Measurements from ENCODE around the gene NTNG2.

NTNG2 gene

GRCh38 chr9:132238026-132238972 lies 76.4 kb downstream of the NTNG2 start:
- no peak for DNase-seq

DNA sequence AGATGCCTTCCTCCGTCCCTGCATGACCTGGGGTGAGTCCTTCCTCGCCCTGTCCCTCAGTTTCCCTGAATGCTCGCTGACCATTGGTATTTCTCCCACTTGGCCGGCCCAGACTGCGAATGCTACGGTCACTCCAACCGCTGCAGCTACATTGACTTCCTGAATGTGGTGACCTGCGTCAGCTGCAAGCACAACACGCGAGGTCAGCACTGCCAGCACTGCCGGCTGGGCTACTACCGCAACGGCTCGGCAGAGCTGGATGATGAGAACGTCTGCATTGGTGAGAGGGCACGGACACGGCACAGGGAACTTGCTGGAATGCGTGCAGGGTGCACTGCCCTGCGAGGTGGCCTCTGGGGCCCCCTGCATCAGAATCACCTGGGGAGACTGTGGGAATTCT lies 77.1 kb downstream of the NTNG2 start:
- no peak for DNase-seq

GRCh38 chr9:132239518-132239917 lies 77.7 kb downstream of the NTNG2 start:
- no peak for DNase-seq

DNA sequence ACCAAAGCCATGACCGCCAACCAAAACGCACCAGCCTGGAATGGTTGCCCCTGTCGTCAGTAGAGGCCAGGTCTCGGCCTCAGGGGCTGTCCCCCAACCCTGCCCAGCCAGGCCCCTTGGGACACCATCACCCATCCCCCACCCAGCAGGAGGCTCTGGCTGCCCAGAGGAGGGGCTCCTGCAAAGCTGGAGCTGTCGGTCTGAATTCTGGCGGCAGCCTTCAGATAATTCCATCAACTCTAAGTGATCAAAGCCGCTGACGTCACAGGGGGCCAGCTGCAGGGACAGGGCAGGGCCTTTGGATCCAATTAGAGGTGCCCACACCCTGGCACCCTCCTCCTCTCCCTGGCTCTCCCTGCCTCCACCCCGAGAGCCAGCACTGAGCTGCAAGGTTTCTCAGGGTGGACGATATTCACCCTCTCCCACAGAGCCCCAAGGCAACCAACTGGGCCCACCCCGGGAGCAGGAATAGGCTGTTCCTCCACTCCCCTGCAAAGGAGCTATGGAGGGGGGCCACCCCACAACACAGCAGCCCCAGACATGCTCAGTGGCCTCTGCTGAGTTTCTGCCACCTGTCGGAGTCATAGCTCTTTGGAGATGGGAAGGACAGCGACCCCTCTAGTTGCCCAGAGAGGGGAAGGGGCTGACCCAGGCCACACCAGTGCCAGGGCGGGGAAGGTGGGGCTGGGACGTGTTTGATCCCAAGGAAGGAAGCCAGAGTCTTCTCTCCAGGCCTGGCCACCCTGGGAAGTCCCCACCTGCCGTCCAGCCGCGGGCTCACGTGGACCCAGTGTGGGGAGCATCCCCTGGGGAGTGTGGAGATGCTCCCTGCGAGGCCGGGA lies 78.4 kb downstream of the NTNG2 start:
- no peak for DNase-seq

GRCh38 chr9:132240841-132241482 lies 79.1 kb downstream of the NTNG2 start:
- peak; percentile 93 for DNase-seq

- DNase-seq, result no peak
Observed at GRCh38 chr9:132241483-132241839, 79.6 kb downstream of the NTNG2 start.

GRCh38 chr9:132241840-132242620 lies 80.2 kb downstream of the NTNG2 start:
- DNase-seq, result peak; percentile 52

DNA sequence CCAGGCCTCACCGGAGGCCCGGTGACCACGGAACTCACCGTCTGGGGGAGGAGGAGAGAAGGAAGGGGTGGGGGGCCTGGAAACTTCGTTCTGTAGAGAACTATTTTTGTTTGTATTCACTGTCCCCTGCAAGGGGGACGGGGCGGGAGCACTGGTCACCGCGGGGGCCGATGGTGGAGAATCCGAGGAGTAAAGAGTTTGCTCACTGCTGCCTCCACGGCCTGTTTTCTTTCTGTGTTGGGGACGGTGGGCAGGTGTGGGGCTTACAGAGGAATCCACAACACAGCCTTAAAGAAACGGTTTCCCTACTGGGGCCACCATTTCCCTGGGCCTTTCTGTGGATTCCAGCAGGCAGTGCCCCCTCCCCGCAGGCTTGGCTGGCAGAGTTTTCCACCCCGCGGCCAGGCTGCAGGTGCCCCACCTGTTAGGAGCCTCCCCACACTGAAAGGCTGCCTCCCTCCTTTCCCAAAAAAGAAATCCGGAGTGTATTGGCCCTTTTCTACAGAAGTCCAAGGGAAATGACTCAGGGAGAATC lies 80.8 kb downstream of the NTNG2 start:
- DNase-seq, result no peak

GRCh38 chr9:132243156-132244074 lies 81.6 kb downstream of the NTNG2 start:
- DNase-seq, result no peak

- no peak for DNase-seq
Observed at GRCh38 chr9:132244582-132245455, 83.0 kb downstream of the NTNG2 start.

DNA sequence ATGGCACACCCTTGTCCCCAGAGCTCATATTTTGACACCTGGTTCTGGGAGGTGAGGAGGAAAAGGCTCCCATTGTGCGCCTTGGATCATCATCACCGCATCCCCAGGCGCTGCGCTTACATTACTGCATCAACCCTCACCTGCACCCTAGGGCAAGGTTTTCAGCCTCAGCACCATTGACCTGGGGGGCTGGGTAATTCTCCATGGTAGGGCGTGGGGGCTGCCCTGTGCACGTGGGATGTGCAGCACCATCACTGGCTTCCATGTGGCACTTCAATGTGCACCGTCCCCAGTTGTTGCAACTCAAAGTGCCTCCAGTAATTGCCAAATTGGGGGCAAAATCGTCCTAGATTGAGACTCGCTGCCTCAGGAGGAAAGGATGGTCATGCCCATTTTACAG lies 83.6 kb downstream of the NTNG2 start:
- no peak for DNase-seq

DNA sequence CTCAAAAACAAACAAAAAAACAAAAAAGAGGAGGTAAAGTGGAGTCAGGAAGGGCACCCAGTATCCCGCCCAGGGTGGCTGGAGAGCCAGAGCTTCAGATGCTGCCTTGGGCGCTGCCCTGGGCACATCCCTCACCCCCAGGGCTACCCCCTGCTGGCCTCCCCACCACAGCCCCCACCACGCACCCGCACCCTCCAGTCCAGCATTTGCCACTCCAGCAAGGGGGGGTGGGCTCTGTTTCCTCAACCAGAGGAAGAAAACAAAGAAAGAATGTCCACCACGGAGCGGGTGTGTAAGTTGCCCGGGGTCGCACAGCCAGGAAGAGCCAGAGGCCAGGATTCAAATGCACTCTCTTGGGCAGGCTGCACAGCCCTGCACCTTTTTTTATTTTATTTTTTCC lies 86.1 kb downstream of the NTNG2 start:
- DNase-seq, result no peak

- DNase-seq, result peak; percentile 13
Observed at GRCh38 chr9:132249123-132249522, 87.3 kb downstream of the NTNG2 start.

- no peak for DNase-seq
Observed at GRCh38 chr9:132249690-132250089, 87.8 kb downstream of the NTNG2 start.

DNA sequence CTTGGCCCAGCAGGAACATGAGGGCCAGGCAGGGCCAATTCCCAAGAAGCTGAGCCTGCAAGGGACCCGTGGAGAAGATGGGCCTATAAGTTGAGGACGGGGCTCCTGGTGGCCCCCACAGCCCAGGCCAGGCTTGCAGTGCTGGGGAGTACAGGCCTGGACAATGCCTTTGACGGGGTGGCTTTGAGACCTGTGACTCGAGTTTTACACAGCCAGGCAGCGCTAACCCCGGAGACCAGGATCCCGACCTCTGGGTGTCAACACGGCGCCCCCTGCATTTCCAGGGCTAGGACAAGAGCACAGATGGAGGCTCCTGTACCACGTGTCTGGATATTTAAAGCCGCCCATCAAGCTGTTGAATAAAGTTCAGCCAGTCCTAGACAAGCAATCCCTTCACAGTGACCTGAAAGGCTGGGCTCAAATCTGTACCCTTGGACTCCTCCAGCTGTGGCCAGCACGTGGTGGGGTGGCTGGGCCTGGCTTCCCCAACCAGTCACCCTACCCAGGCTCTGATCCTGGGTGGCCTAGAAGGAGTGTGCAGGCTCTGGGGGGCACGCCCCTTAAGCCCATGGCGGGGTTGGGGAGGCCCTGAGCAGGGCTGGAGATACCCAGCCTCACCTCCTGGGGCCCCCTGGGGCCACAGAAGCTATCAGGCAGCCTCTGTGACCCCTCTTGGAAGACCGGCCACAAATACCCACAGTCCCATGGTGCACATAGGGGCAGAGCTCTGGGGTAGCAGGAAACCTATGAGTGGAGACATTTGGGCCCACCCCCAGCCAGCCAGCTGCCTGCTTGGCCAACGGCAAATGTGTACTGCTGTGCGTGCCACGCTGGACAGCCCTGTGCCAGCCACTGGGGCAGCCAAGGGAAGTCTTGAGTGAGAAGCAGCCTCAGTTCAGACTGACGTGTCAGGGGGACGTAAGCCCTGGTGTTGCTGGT lies 88.7 kb downstream of the NTNG2 start:
- no peak for DNase-seq

- no peak for DNase-seq
Observed at GRCh38 chr9:132260846-132261245, 99.0 kb downstream of the NTNG2 start.

DNA sequence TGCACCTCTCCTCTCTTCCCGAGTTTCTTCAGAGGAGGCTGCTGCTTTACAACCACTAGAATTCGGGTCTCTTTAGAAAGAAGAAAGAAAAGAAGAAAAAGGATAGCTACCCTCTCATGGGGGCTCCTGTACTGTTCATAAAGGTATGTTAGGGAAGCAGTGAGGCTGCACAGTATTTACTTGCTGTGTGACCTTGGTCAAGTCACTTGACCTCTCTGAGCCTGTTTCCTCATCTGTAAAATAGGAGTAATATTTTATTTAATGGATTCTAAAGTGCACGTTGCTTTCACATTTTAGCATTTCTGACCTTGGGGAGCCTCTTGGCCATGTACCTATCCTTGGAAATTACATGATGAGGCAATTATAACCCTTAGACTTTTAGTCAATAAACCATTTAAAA lies 104.2 kb downstream of the NTNG2 start:
- no peak for DNase-seq

DNA sequence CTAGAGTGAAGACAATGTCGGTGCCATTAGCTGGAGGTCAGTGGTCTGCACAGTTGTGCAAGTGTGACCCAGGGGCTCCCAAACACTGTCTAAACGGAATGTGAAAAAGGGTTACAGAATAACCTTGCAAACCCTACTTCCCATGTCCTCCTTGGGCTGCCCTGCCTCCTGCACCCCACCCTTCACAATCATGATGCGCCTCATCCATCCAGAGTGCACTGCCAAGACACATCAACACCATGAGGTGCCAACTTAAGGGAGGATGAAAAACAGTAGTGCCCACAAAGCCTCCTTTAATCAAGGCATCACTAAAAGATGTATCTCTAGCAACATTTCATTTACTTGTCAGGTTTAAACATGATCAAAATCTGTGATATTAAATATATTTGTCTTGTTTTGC lies 105.8 kb downstream of the NTNG2 start:
- no peak for DNase-seq

Measured in NCI-H146 (cell line).